Natural killer cell (primary cell): ENCODE results near the gene ANGEL1. TPM values are rescaled to one million over a fixed set of nuclear protein-coding genes. Genes with fewer than 3 reads are reported as not detected.

Experiments used
- ATAC-seq, 3 donors: fragments of 150-1000 bp in 2 of 3; fragments of 200-7000 bp in 1 of 3; cut with Tn5 transposase; 1 replicate in 1 of 3; 2 replicates in 2 of 3; pipeline ENCODE4 v1.10.0; 2021; ENCODE audit warnings: mild to moderate bottlenecking in 2 of 3, moderate library complexity in 2 of 3
- DNase-seq, 2 donors: peaks; one replicate each; pipeline versions ENCODE4 v3.0.0 to v3.0.0-alpha.2; 2013 to 2021; ENCODE audit warnings: mixed read lengths in 1 of 2
- H3K27ac ChIP-seq: one replicate; pipeline ENCODE4 v1.5.1; 2013; ENCODE audit warnings: mild to moderate bottlenecking, low read length
- H3K27me3 ChIP-seq: one replicate; pipeline ENCODE4 v1.6.1; 2013; ENCODE audit warnings: low read length; ENCODE audit not compliant: control insufficient read depth, insufficient read depth
- H3K36me3 ChIP-seq: one replicate; pipeline ENCODE4 v1.6.1; 2013; ENCODE audit warnings: low read length; ENCODE audit not compliant: control insufficient read depth, insufficient read depth
- H3K4me1 ChIP-seq: one replicate; pipeline ENCODE4 v1.6.1; 2013; ENCODE audit warnings: low read length; ENCODE audit not compliant: control insufficient read depth, insufficient read depth
- H3K4me3 ChIP-seq: one replicate; pipeline ENCODE4 v1.5.1; 2013; ENCODE audit warnings: low read length
- H3K9me3 ChIP-seq: one replicate; pipeline ENCODE4 v1.6.1; 2013; ENCODE audit warnings: low read length; ENCODE audit not compliant: control insufficient read depth, insufficient read depth
- H3K27ac Mint-ChIP-seq, 2 donors: one replicate each; pipeline ENCODE4 v1.8.0; 2022; ENCODE audit warnings: mild to moderate bottlenecking in 2 of 2, mixed read lengths in 2 of 2, moderate library complexity in 1 of 2
- H3K27me3 Mint-ChIP-seq, 2 donors: one replicate each; pipeline ENCODE4 v1.8.0; 2022; ENCODE audit warnings: low read depth in 2 of 2, mixed read lengths in 2 of 2
- H3K36me3 Mint-ChIP-seq: one replicate; pipeline ENCODE4 v1.8.0; 2022; ENCODE audit warnings: mixed read lengths
- H3K4me1 Mint-ChIP-seq, 2 donors: one replicate each; pipeline ENCODE4 v1.8.0; 2022; ENCODE audit warnings: mixed read lengths in 2 of 2
- H3K4me3 Mint-ChIP-seq: one replicate; pipeline ENCODE4 v1.8.0; 2022; ENCODE audit warnings: mild to moderate bottlenecking, moderate library complexity, mixed read lengths
- H3K9me3 Mint-ChIP-seq, 2 donors: one replicate each; pipeline ENCODE4 v1.8.0; 2022; ENCODE audit warnings: mixed read lengths in 2 of 2
- CTCF ChIP-seq: fragments of 200-600 bp; IDR thresholded peaks from one replicate; pipeline ENCODE4 v1.8.0; 2022; ENCODE audit warnings: antibody characterized with exemption
- WGBS: methylation state at CpG from one replicate; pipeline ENCODE4 v1.1.7; 2013; ENCODE audit warnings: missing lambda C conversion rate; ENCODE audit not compliant: insufficient coverage; 5-methylcytosine and 5-hydroxymethylcytosine counted together
- intact Hi-C: fragments of 100-400 bp; cut with micrococcal nuclease; formaldehyde crosslinking; loops from one replicate; pipeline ENCODE4 v1.14.2; 2022
- total RNA-seq, 4 donors: library from RNA; stranded (reverse); fragments of 120-200 nt in 1 of 4; gene quantifications; one replicate each; pipeline versions ENCODE4 v1.2.3 to v1.2.4, GENCODE V29; 2013 to 2022

ANGEL1 gene
- total RNA-seq, 3 donors from 2014 or later (not counting 1 experiment from before 2014, with no cell fraction given): 12.2 to 20.2 (median 17.2) TPM

GRCh38 chr14:76761136-76761959 lies 51.3 kb downstream of the ANGEL1 start, which contains the start of gene VASH1:
Gene VASH1 (plus strand): TSS chr14:76761468. CDS start chr14:76762822, 1,354 bp downstream.
- H3K27me3 ChIP-seq: no peaks in the 10 kb centered on the region
- peak within 1 kb of the TSS; percentile 42 for H3K27ac ChIP-seq
- no peaks in the 10 kb centered on the region for H3K36me3 Mint-ChIP-seq
- H3K4me3 ChIP-seq: peak within 1 kb of the TSS; percentile 51
- peaks cover 8 to 11% of the 10 kb centered on the region in 2 donors for H3K27me3 Mint-ChIP-seq
- no peaks in the 10 kb centered on the region for H3K9me3 Mint-ChIP-seq
- TF ChIP-seq CTCF: no peak
- intact Hi-C loops: no loop called here
- ATAC-seq (peak; percentile 78 to 88 (median 85)), DNase-seq (peak; percentile 60 to 63)
- H3K9me3 ChIP-seq: no peaks in the 10 kb centered on the region
- H3K36me3 ChIP-seq: no peaks in the 10 kb centered on the region
- H3K4me1 Mint-ChIP-seq: peaks cover 7 to 17% of the 10 kb centered on the region in 2 donors
- peak within 1 kb of the TSS; percentile 50 to 65 for H3K27ac Mint-ChIP-seq
- peaks cover 15% of the 10 kb centered on the region for H3K4me1 ChIP-seq
- under 1% methylated on average over 96 of the region's 96 CpGs for WGBS
- peak within 1 kb of the TSS; percentile 88 for H3K4me3 Mint-ChIP-seq

- no peaks in the 10 kb centered on the region for H3K9me3 ChIP-seq
- H3K27me3 ChIP-seq: no peaks in the 10 kb centered on the region
- peaks cover 15% of the 10 kb centered on the region for H3K4me1 ChIP-seq
- Mint-ChIP-seq H3K4me1 (peaks cover 7 to 17% of the 10 kb centered on the region in 2 donors), H3K27ac (peak overlapping the region; percentile 18 to 65), H3K36me3 (no peaks in the 10 kb centered on the region), H3K27me3 (peaks cover 8 to 15% of the 10 kb centered on the region in 2 donors), H3K9me3 (no peaks in the 10 kb centered on the region), H3K4me3 (peak overlapping the region; percentile 79)
- peak overlapping the region; percentile 51 for H3K4me3 ChIP-seq
- no peak for DNase-seq
- no peaks in the 10 kb centered on the region for H3K36me3 ChIP-seq
- no peak for TF ChIP-seq CTCF
- no peak for ATAC-seq
- peak overlapping the region; percentile 42 for H3K27ac ChIP-seq
- 60% methylated on average over 26 of the region's 26 CpGs for WGBS
- intact Hi-C loops: no loop called here
Observed at GRCh38 chr14:76760331-76761135, 52.1 kb downstream of the ANGEL1 start.

GRCh38 chr14:76759589-76759988 lies 53.1 kb downstream of the ANGEL1 start:
- Histone ChIP-seq H3K36me3 (no peaks in the 10 kb centered on the region), H3K27ac (no peak overlapping the region), H3K27me3 (no peaks in the 10 kb centered on the region), H3K9me3 (no peaks in the 10 kb centered on the region), H3K4me3 (no peak overlapping the region), H3K4me1 (peaks cover 15% of the 10 kb centered on the region)
- no peak overlapping the region for H3K27ac Mint-ChIP-seq
- WGBS: 86% methylated on average over 4 of the region's 4 CpGs
- H3K4me1 Mint-ChIP-seq: peaks cover 7 to 17% of the 10 kb centered on the region in 2 donors
- DNase-seq (no peak), ATAC-seq (no peak)
- no peak for TF ChIP-seq CTCF
- no peak overlapping the region for H3K4me3 Mint-ChIP-seq
- no peaks in the 10 kb centered on the region for H3K9me3 Mint-ChIP-seq
- H3K27me3 Mint-ChIP-seq: peaks cover 8 to 15% of the 10 kb centered on the region in 2 donors
- no peaks in the 10 kb centered on the region for H3K36me3 Mint-ChIP-seq
- intact Hi-C loops: no loop called here
